ENCODE measurements around the gene RNF113A.
"Not testable (repeated sequence)": the region's sequence is repeated elsewhere in the genome, so short reads cannot be mapped to it uniquely, and the experiment has no call there.

The RNF113A gene

GRCh38 chrX:119833905-119834304 is 37.6 kb downstream of the RNF113A start:
- no peak for DNase-seq (ENCODE audit: low spot score)

- no peak for DNase-seq (ENCODE audit: low spot score)
These were observed 43.1 kb downstream of the RNF113A start for GRCh38 chrX:119828446-119828845.

GRCh38 chrX:119826399-119826959 is 45.1 kb downstream of the RNF113A start:
- DNase-seq (ENCODE audit: low spot score), result no peak

GRCh38 chrX:119824221-119824620 is 47.3 kb downstream of the RNF113A start:
- DNase-seq (ENCODE audit: low spot score), result not testable (repeated sequence)

GRCh38 chrX:119821703-119822102 is 49.8 kb downstream of the RNF113A start:
- DNase-seq (ENCODE audit: low spot score), result not testable (repeated sequence)
